ENCODE data around the gene CAMK2B.

DNA sequence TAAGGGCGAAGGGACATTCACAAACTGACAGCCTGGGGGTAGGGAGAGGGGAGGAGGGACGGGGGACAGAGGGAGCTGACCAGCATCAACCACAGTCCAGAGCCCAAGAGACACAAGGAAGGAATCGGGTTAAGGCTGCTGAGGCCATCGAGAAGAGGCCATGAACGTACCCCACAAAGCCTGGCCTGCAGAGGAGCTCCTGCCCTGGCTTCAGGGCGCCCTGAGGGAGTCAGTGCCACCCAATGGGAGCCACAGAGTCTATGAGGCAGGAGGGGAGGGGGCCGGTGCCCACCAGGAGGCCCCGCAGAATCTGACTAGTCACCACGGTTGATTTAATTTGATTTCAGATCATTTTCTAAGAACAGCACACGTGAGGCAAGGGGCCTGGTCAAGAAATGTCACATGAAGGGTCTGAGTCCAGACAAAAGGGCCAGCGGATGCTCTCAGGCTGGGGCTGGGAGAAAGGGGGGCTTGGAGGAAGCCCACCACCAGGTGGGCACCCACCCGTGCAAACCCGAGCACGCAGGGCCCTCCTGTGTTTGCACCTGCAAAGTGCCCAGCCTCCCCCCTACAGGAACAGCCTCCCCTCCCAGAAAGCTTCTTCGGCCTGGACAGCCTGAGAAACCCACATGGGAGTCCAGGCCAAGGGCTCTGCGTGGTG lies 40.4 kb downstream of the CAMK2B start:
- TF ChIP-seq, protein P1, sequence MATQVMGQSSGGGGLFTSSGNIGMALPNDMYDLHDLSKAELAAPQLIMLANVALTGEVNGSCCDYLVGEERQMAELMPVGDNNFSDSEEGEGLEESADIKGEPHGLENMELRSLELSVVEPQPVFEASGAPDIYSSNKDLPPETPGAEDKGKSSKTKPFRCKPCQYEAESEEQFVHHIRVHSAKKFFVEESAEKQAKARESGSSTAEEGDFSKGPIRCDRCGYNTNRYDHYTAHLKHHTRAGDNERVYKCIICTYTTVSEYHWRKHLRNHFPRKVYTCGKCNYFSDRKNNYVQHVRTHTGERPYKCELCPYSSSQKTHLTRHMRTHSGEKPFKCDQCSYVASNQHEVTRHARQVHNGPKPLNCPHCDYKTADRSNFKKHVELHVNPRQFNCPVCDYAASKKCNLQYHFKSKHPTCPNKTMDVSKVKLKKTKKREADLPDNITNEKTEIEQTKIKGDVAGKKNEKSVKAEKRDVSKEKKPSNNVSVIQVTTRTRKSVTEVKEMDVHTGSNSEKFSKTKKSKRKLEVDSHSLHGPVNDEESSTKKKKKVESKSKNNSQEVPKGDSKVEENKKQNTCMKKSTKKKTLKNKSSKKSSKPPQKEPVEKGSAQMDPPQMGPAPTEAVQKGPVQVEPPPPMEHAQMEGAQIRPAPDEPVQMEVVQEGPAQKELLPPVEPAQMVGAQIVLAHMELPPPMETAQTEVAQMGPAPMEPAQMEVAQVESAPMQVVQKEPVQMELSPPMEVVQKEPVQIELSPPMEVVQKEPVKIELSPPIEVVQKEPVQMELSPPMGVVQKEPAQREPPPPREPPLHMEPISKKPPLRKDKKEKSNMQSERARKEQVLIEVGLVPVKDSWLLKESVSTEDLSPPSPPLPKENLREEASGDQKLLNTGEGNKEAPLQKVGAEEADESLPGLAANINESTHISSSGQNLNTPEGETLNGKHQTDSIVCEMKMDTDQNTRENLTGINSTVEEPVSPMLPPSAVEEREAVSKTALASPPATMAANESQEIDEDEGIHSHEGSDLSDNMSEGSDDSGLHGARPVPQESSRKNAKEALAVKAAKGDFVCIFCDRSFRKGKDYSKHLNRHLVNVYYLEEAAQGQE (IDR thresholded peaks at IDR 0.05; ENCODE audit: insufficient read depth in 1 of 2, low read depth in 2 of 2, low read length in 2 of 2): no peak
- no peak for TF ChIP-seq POLR2AphosphoS5 (IDR thresholded peaks at IDR 0.05; ENCODE audit: low read depth, low read length)

Measured in PFSK-1 (cell line).